Measurements from ENCODE around the gene LCE7A. TPM values are rescaled to one million over a fixed set of nuclear protein-coding genes. Genes with fewer than 3 reads are reported as not detected.

The LCE7A gene
- polyA plus RNA-seq, 1 donor from 2014 or later, result not detected

GRCh38 chr1:152899027-152899426 lies 39.2 kb downstream of the LCE7A start:
- H3K36me3 Mint-ChIP-seq, result no peaks in the 10 kb centered on the region
- no peaks in the 10 kb centered on the region for H3K4me1 Mint-ChIP-seq
- no peaks in the 10 kb centered on the region for H3K9me3 Mint-ChIP-seq
- peaks cover 3% of the 10 kb centered on the region for H3K27me3 Mint-ChIP-seq
- H3K4me3 Mint-ChIP-seq, result no peak overlapping the region
- H3K27ac Mint-ChIP-seq, result no peak overlapping the region

DNA sequence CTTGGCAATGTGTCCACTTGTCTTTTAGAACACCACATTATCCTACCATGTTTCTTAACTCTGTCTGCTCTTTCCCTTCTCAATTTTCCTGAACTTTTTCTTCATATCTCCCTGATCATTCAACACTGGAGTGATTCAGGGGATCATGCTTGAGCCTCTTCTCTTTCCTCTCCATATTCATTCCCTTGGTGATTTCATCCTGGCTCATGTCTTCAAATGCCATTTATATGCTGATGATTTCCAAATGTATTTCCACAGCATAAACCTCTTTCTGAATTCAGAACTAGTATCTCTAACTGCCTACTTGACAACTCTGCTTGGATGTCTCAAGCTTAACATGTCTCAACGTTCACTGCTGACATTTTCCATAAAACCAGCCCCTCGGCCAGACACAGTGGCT lies 40.1 kb downstream of the LCE7A start:
- Mint-ChIP-seq H3K9me3 (no peaks in the 10 kb centered on the region), H3K4me3 (no peak overlapping the region), H3K36me3 (no peaks in the 10 kb centered on the region), H3K4me1 (no peaks in the 10 kb centered on the region), H3K27ac (no peak overlapping the region), H3K27me3 (peaks cover 1% of the 10 kb centered on the region)

GRCh38 chr1:152901631-152902030 lies 41.8 kb downstream of the LCE7A start:
- Mint-ChIP-seq H3K4me1 (no peaks in the 10 kb centered on the region), H3K9me3 (no peaks in the 10 kb centered on the region), H3K4me3 (no peak overlapping the region), H3K27me3 (peaks cover 5% of the 10 kb centered on the region), H3K27ac (no peak overlapping the region), H3K36me3 (no peaks in the 10 kb centered on the region)

- H3K36me3 Mint-ChIP-seq, result no peaks in the 10 kb centered on the region
- H3K27ac Mint-ChIP-seq, result no peak overlapping the region
- peaks cover 6% of the 10 kb centered on the region for H3K27me3 Mint-ChIP-seq
- H3K4me3 Mint-ChIP-seq, result no peak overlapping the region
- H3K4me1 Mint-ChIP-seq, result no peaks in the 10 kb centered on the region
- no peaks in the 10 kb centered on the region for H3K9me3 Mint-ChIP-seq
Measured at GRCh38 chr1:152902636-152903035, 42.8 kb downstream of the LCE7A start.

DNA sequence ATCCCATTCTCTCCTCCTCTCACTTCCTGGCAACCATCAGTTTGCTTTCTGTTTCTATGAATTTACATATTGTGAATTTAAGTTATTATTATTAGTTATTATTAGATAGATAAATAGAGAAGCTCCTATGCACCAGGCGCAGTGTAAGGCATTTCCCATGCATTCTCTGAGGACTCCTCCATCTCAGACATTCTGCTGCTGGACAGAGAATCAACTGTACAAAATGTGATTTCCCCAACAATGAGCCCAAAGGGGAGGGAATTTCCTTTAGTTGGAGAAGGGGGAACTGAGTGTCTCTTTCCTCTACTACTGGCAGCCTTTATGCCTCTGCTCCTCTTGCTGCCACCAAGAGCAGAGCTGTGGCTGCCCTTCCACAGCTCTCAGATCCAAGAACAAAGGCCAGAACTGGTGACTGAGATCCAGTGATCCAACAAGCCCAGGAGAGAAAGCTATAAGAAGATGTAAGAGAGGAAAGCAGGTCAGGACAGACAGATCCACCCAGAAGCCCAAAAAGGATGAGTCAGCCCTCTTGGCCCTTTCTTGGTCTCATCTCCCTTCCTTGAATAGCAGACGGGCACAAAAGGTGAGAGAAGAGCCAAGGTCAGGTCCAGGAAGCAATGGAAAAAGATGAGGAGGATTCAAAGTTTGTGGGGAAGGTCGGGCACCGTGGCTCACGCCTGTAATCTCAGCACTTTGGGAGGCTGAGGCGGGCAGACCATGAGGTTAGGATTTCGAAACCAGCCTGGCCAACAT lies 45.1 kb downstream of the LCE7A start:
- Mint-ChIP-seq H3K4me1 (no peaks in the 10 kb centered on the region), H3K36me3 (no peaks in the 10 kb centered on the region), H3K4me3 (no peak overlapping the region), H3K27ac (no peak overlapping the region), H3K9me3 (peaks cover 0 to 2% (median 0%) of the 10 kb centered on the region in 3 donors), H3K27me3 (peaks cover 12% of the 10 kb centered on the region)

DNA sequence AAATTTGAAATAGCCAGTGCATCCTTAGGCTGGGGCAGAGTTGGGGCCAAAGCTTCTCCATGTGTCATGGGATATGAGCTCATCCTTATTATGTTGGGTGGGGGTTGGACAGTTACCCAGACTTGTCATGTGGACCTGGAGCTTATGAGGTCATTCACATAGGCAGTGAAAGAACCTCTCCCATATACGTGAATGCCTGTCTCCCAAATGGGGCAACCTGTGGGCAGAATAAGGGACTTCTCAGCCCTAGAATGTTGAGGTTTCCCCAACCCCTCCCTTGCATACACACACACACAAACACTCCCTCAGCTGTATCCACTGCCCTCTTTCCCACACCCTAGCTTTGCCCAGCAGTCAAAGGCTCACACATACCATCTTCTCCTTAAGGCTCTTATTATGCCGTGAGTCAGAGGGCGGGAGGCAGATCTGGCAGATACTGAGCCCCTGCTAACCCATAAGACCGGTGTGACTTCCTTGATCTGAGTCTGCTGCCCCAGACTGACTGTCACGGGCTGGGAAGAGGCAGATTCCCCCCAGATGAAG lies 46.3 kb downstream of the LCE7A start:
- H3K9me3 Mint-ChIP-seq, result peaks cover 0 to 5% (median 0%) of the 10 kb centered on the region in 3 donors
- no peak overlapping the region for H3K27ac Mint-ChIP-seq
- no peaks in the 10 kb centered on the region for H3K36me3 Mint-ChIP-seq
- no peak overlapping the region for H3K4me3 Mint-ChIP-seq
- no peaks in the 10 kb centered on the region for H3K4me1 Mint-ChIP-seq
- H3K27me3 Mint-ChIP-seq, result peaks cover 12% of the 10 kb centered on the region

DNA sequence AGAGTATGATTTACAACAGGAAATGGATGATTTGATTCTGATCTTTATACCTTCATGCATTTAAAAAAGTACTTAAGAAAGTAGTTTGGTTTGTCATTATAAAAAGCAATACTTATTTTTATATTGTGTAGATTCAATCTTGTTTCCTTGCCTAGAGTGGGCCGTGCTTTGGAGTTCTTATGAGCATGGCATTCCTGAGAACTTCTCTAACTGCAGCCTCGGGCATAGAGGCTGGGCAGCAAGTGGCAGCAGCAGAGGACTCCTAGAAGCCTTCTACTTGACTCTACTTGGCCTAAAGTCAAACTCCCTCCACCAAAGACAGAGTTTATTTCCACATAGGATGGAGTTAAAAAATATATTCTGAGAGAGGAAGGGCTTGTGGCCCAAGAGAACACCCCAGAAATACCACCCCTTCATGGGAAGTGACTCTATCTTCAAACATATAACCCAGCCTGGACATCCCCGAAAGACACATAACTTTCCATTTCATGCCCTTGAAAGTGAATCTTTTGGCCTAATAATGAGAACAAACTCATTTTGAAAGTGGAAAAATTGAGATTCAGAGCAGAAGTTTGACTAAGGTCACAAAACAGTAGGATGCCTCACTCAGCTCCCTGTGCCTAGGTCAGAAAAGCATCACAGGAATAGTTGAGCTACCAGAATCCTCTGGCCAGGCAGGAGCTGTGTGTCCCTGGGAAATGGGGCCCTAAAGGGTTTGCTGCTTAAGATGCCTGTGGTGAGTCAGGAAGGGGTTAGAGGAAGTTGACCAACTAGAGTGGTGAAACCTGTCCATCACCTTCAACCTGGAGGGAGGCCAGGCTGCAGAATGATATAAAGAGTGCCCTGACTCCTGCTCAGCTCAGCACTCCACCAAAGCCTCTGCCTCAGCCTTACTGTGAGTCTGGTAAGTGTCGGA lies 48.1 kb downstream of the LCE7A start, which contains the start of gene IVL:
TSS of gene IVL (plus strand) at position 861 of the 916 bp plus-strand sequence. CDS start 1,252 bp downstream, outside the sequence.
- Mint-ChIP-seq H3K9me3 (peaks cover 0 to 5% (median 0%) of the 10 kb centered on the region in 3 donors), H3K36me3 (no peaks in the 10 kb centered on the region), H3K4me1 (no peaks in the 10 kb centered on the region), H3K27ac (no peak within 1 kb of the TSS), H3K27me3 (peaks cover 17% of the 10 kb centered on the region), H3K4me3 (no peak within 1 kb of the TSS)

- H3K36me3 Mint-ChIP-seq, result no peaks in the 10 kb centered on the region
- no peak overlapping the region for H3K27ac Mint-ChIP-seq
- peaks cover 21% of the 10 kb centered on the region for H3K27me3 Mint-ChIP-seq
- H3K9me3 Mint-ChIP-seq, result peaks cover 0 to 5% (median 0%) of the 10 kb centered on the region in 3 donors
- H3K4me3 Mint-ChIP-seq, result no peak overlapping the region
- H3K4me1 Mint-ChIP-seq, result no peaks in the 10 kb centered on the region
Measured at GRCh38 chr1:152909206-152909605, 49.4 kb downstream of the LCE7A start.

Other genes with a start within 250 kb of the LCE7A start
- not detected for gene LCE3B, start 246.2 kb upstream of the LCE7A start, polyA plus RNA-seq
- gene LCE3A, start 236.9 kb upstream of the LCE7A start, polyA plus RNA-seq, result not detected
- not detected for gene LCE2D, start 196.6 kb upstream of the LCE7A start, polyA plus RNA-seq
- not detected for gene LCE2C, start 184.7 kb upstream of the LCE7A start, polyA plus RNA-seq
- gene LCE2B, start 173.9 kb upstream of the LCE7A start, polyA plus RNA-seq, result not detected
- not detected for gene LCE2A, start 161.7 kb upstream of the LCE7A start, polyA plus RNA-seq
- gene LCE4A, start 151.8 kb upstream of the LCE7A start, polyA plus RNA-seq, result not detected
- gene KPRP, start 102.0 kb upstream of the LCE7A start, polyA plus RNA-seq, result not detected
- not detected for gene LCE1F, start 84.9 kb upstream of the LCE7A start, polyA plus RNA-seq
- gene LCE1E, start 73.7 kb upstream of the LCE7A start, polyA plus RNA-seq, result not detected
- gene LCE1D, start 63.3 kb upstream of the LCE7A start, polyA plus RNA-seq, result not detected
- not detected for gene LCE1C, start 53.3 kb upstream of the LCE7A start, polyA plus RNA-seq
- gene LCE1B, start 48.0 kb upstream of the LCE7A start, polyA plus RNA-seq, result not detected
- gene LCE1A, start 32.5 kb upstream of the LCE7A start, polyA plus RNA-seq, result not detected
- gene LCE6A, start 17.1 kb upstream of the LCE7A start, polyA plus RNA-seq, result not detected
- gene SMCP, start 18.3 kb downstream of the LCE7A start, polyA plus RNA-seq, result not detected
- gene IVL, start 48.5 kb downstream of the LCE7A start, polyA plus RNA-seq, result not detected
- gene SPRR5, start 87.2 kb downstream of the LCE7A start, polyA plus RNA-seq, result not detected
- gene SPRR4, start 110.7 kb downstream of the LCE7A start, polyA plus RNA-seq, result not detected
- not detected for gene SPRR1A, start 124.1 kb downstream of the LCE7A start, polyA plus RNA-seq
- not detected for gene SPRR3, start 141.8 kb downstream of the LCE7A start, polyA plus RNA-seq
- not detected for gene SPRR1B, start 171.2 kb downstream of the LCE7A start, polyA plus RNA-seq
- gene SPRR2D, start 181.1 kb downstream of the LCE7A start, polyA plus RNA-seq, result not detected
- gene SPRR2A, start 197.5 kb downstream of the LCE7A start, polyA plus RNA-seq, result not detected
- not detected for gene SPRR2B, start 211.6 kb downstream of the LCE7A start, polyA plus RNA-seq
- gene SPRR2E, start 234.5 kb downstream of the LCE7A start, polyA plus RNA-seq, result not detected

All from IgD-negative memory B cell (primary cell).